ENCODE data around the gene ADCY2. TPM values are rescaled to one million over a fixed set of nuclear protein-coding genes. Genes with fewer than 3 reads are reported as not detected.

The ADCY2 gene
- total and polyA plus RNA-seq, 9 of the 15 experiments (the other 6 are each of a cell fraction or from before 2014, with no cell fraction given): 0.01 to 0.15 (median 0.03) TPM; not detected in 5

GRCh38 chr5:7395947-7396712 is at the start of gene ADCY2 (continued):
- TF ChIP-seq MYBL2 (IDR thresholded peaks at IDR 0.05; ENCODE audit: low read depth) (no peak), MYBL2 (CRISPR knock-in tag; IDR thresholded peaks at IDR 0.05; ENCODE audit: borderline replicate concordance) (no peak), NR2F6 (CRISPR knock-in tag; IDR thresholded peaks at IDR 0.05) (no peak), RNF219 (CRISPR knock-in tag; IDR thresholded peaks at IDR 0.05) (no peak), ZNF324 (CRISPR knock-in tag; IDR thresholded peaks at IDR 0.05) (no peak)

- Histone ChIP-seq H3K9me1 (ENCODE audit: control insufficient read depth, insufficient read depth, low read length) (no peaks in the 10 kb centered on the region), H3K79me2 (ENCODE audit: control insufficient read depth, insufficient read depth, low read length) (no peaks in the 10 kb centered on the region), H3K9ac (ENCODE audit: insufficient read depth in 1 of 2, low read depth in 2 of 2, low read length in 2 of 2) (no peak overlapping the region), H3K36me3 (ENCODE audit: control insufficient read depth, insufficient read depth, low read length) (no peaks in the 10 kb centered on the region), H2AFZ (ENCODE audit: low read depth, low read length) (no peak overlapping the region), H4K20me1 (replicated peaks; ENCODE audit: control insufficient read depth, insufficient read depth, low read length) (no peaks in the 10 kb centered on the region), H3K4me3 (no peak overlapping the region), H3K4me1 (replicated peaks in 1 of 2; ENCODE audit: control insufficient read depth in 2 of 2, insufficient read depth in 2 of 2, low read length in 2 of 2) (no peaks in the 10 kb centered on the region), H3K27ac (ENCODE audit: extremely low read depth, low read depth, low read length) (no peak overlapping the region), H3K9me3 (replicated peaks; ENCODE audit: control insufficient read depth, insufficient read depth, low read depth, low read length) (no peaks in the 10 kb centered on the region), H3K4me2 (ENCODE audit: insufficient read depth, low read length) (no peak overlapping the region), H3K27me3 (ENCODE audit: control insufficient read depth in 2 of 2, insufficient read depth in 2 of 2, low read length in 2 of 2) (no peaks in the 10 kb centered on the region)
- DNase-seq (ENCODE audit: extremely low read depth in 1 of 4, low spot score in 3 of 4): no peak
- BruUV-seq (replicated peaks): no TSS peak
- ChIA-PET POLR2A (interaction anchor here (0.6 kb wide), 1 partner anchor 980 kb away, joined by 3 read pairs; no protein-coding TSS in a partner anchor), CTCF (ENCODE audit: low intra/inter-chr PET ratio) (no interaction called here)
- ATAC-seq: no peak
- in situ Hi-C loops (cut with MboI): no loop called here
- intact Hi-C loops (cut with micrococcal nuclease): no loop called here
- FAIRE-seq: no peak
- WGBS (ENCODE audit: insufficient coverage, low coverage, missing lambda C conversion rate): 0% methylated on average over 6 of the region's 6 CpGs
- TF ChIP-seq NFRKB (IDR thresholded peaks at IDR 0.05; ENCODE audit: low read depth) (no peak), NCOA6 (IDR thresholded peaks at IDR 0.05) (no peak), GTF3C2 (IDR thresholded peaks at IDR 0.05; ENCODE audit: borderline replicate concordance, extremely low read depth, insufficient read length) (no peak), ZEB2 (IDR thresholded peaks at IDR 0.05) (no peak), SRSF9 (IDR thresholded peaks at IDR 0.05; ENCODE audit: borderline replicate concordance, low read depth, low read length) (no peak), HNRNPH1 (optimal IDR thresholded peaks at IDR 0.05; ENCODE audit: low read depth, low read length) (no peak), CREM (IDR thresholded peaks at IDR 0.05; ENCODE audit: low read depth) (no peak), GTF2E2 (tag; IDR thresholded peaks at IDR 0.05) (no peak), KDM4B (IDR thresholded peaks at IDR 0.05; ENCODE audit: borderline replicate concordance in 2 of 2, low read depth in 1 of 2) (no peak), ZNF644 (tag; IDR thresholded peaks at IDR 0.05; ENCODE audit: low read depth) (no peak), HDAC6 (IDR thresholded peaks at IDR 0.05; ENCODE audit: low read depth, low read length) (no peak), TAF1 (IDR thresholded peaks at IDR 0.05; ENCODE audit: control insufficient read depth, extremely low read depth, insufficient read depth, low read length, severe bottlenecking) (no peak), NCOA1 (IDR thresholded peaks at IDR 0.05; ENCODE audit: low read depth) (no peak)
Observed at GRCh38 chr5:7347377-7347776, 48.6 kb upstream of the ADCY2 start.

Measured in K562 (cell line).